CD4-positive, alpha-beta T cell (primary cell): Measurements from ENCODE around the gene CDH13. TPM values are rescaled to one million over a fixed set of nuclear protein-coding genes. Genes with fewer than 3 reads are reported as not detected.

Experiments used
- ATAC-seq: fragments of 200-7000 bp; cut with Tn5 transposase; one replicate; pipeline ENCODE4 v1.10.0; 2022; ENCODE audit warnings: mild to moderate bottlenecking; ENCODE audit not compliant: poor library complexity
- CTCF ChIA-PET: fragments of 350-600 bp; sonication (Branson Sonifier 250); formaldehyde crosslinking; loops from one replicate; lab custom pipeline; 2021; ENCODE audit warnings: antibody characterized with exemption, inconsistent platforms; lab: Charles Lee
- POLR2A ChIA-PET: fragments of 350-600 bp; sonication (Branson Sonifier 250); formaldehyde crosslinking; loops from one replicate; lab custom pipeline; 2021; ENCODE audit warnings: antibody characterized with exemption, inconsistent platforms; lab: Charles Lee
- DNase-seq, 14 experiments: peaks; one replicate each; pipeline ENCODE4 v3.0.0-alpha.2; 2013 to 2020; ENCODE audit warnings: mixed read lengths in 2 of 14
- H3K27ac ChIP-seq, 2 donors: one replicate each; pipeline versions ENCODE4 v1.5.1 to v1.7.0; 2013; ENCODE audit warnings: low read length in 2 of 2, low read depth in 1 of 2, mild to moderate bottlenecking in 1 of 2
- H3K27me3 ChIP-seq, 2 experiments: 1 replicate in 1 of 2; 2 replicates in 1 of 2; pipeline versions ENCODE4 v1.6.1 to v1.7.0; 2013; ENCODE audit warnings: low read length in 2 of 2, control low read depth in 1 of 2, mild to moderate bottlenecking in 1 of 2, moderate library complexity in 1 of 2; ENCODE audit not compliant: insufficient read depth in 2 of 2, control insufficient read depth in 1 of 2
- H3K36me3 ChIP-seq: one replicate; pipeline ENCODE4 v1.6.1; 2013; ENCODE audit warnings: low read length, control low read depth; ENCODE audit not compliant: insufficient read depth
- H3K4me1 ChIP-seq: one replicate; pipeline ENCODE4 v1.6.1; 2013; ENCODE audit warnings: low read length, control low read depth; ENCODE audit not compliant: insufficient read depth
- H3K4me3 ChIP-seq: one replicate; pipeline ENCODE4 v1.5.1; 2013; ENCODE audit warnings: mild to moderate bottlenecking, low read length, moderate library complexity
- H3K9me3 ChIP-seq, 2 experiments: 1 replicate in 1 of 2; 2 replicates in 1 of 2; pipeline versions ENCODE4 v1.6.1 to v1.7.0; 2013; ENCODE audit warnings: low read length in 2 of 2, mild to moderate bottlenecking in 2 of 2, control low read depth in 1 of 2, moderate library complexity in 1 of 2; ENCODE audit not compliant: control insufficient read depth in 1 of 2, insufficient read depth in 1 of 2
- H3K27ac Mint-ChIP-seq: one replicate; pipeline ENCODE4 v1.8.0; 2020; ENCODE audit warnings: mixed read lengths
- H3K27me3 Mint-ChIP-seq: one replicate; pipeline ENCODE4 v1.8.0; 2021; ENCODE audit warnings: mixed read lengths
- H3K36me3 Mint-ChIP-seq: one replicate; pipeline ENCODE4 v1.8.0; 2021; ENCODE audit warnings: low read depth, mixed read lengths
- H3K4me1 Mint-ChIP-seq: one replicate; pipeline ENCODE4 v1.8.0; 2021; ENCODE audit warnings: low read depth, mixed read lengths
- H3K4me3 Mint-ChIP-seq: one replicate; pipeline ENCODE4 v1.8.0; 2020; ENCODE audit warnings: mild to moderate bottlenecking, mixed read lengths
- H3K9me3 Mint-ChIP-seq: one replicate; pipeline ENCODE4 v1.8.0; 2020; ENCODE audit warnings: mixed read lengths
- CTCF ChIP-seq: fragments of 200-600 bp; IDR thresholded peaks from one replicate; pipeline ENCODE4 v1.8.0; 2022; ENCODE audit warnings: antibody characterized with exemption, mild to moderate bottlenecking
- intact Hi-C, 2 experiments: fragments of 100-400 bp; cut with DNase I in 1 of 2; cut with micrococcal nuclease in 1 of 2; formaldehyde crosslinking; loops; one replicate each; pipeline versions ENCODE4 v1.15.1 to v1.9.0; 2023 to 2025; cut with DNase I, micrococcal nuclease
- total RNA-seq, 174 experiments: library from RNA in 2 of 174; stranded (reverse) in 2 of 174; gene quantifications; one replicate each; pipeline ENCODE4 v1.2.3 and lab custom pipeline; 2021 to 2026

CDH13 gene
- total RNA-seq, 2 experiments from 2014 or later = not detected

- Histone ChIP-seq H3K4me3 (no peak overlapping the region), H3K9me3 (no peaks in the 10 kb centered on the region), H3K27ac (no peak overlapping the region), H3K4me1 (peaks cover 2% of the 10 kb centered on the region), H3K36me3 (no peaks in the 10 kb centered on the region), H3K27me3 (no peaks in the 10 kb centered on the region)
- ChIA-PET CTCF (no interaction called here), POLR2A (no interaction called here)
- Mint-ChIP-seq H3K36me3 (no peaks in the 10 kb centered on the region), H3K9me3 (no peaks in the 10 kb centered on the region), H3K27me3 (no peaks in the 10 kb centered on the region), H3K4me3 (no peak overlapping the region), H3K27ac (no peak overlapping the region), H3K4me1 (peaks cover 7% of the 10 kb centered on the region)
- no peak for TF ChIP-seq CTCF
- no peak for DNase-seq
- intact Hi-C loops = no loop called here
- no peak for ATAC-seq
Observed at GRCh38 chr16:82949016-82949415, 322.2 kb downstream of the CDH13 start.

DNA sequence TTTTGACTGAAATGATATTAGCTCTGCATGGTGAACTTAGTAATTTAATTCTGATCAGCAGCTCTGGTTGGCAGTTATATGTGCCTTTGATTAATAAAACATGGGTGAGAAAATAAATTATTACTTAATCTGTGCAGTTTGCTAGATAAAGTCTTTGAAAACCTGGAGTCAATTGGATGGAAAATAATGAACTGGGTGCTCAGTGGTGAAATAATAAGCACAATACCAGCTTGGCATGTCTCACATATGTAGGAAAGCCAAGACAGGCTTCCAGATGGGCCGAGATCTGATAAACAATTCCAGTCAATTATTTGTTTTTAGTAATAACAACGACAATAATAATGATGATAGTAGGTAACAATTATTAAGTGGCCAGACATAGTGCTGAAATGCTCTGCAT lies 326.7 kb downstream of the CDH13 start:
- Mint-ChIP-seq H3K27ac (no peak overlapping the region), H3K36me3 (no peaks in the 10 kb centered on the region), H3K9me3 (no peaks in the 10 kb centered on the region), H3K27me3 (no peaks in the 10 kb centered on the region), H3K4me1 (no peaks in the 10 kb centered on the region), H3K4me3 (no peak overlapping the region)
- CTCF ChIA-PET = no interaction called here
- Histone ChIP-seq H3K36me3 (no peaks in the 10 kb centered on the region), H3K4me1 (no peaks in the 10 kb centered on the region), H3K27me3 (no peaks in the 10 kb centered on the region), H3K27ac (no peak overlapping the region), H3K4me3 (no peak overlapping the region), H3K9me3 (no peaks in the 10 kb centered on the region)
- intact Hi-C loops = no loop called here
- ATAC-seq = no peak
- no peak for TF ChIP-seq CTCF
- POLR2A ChIA-PET = no interaction called here
- no peak for DNase-seq

DNA sequence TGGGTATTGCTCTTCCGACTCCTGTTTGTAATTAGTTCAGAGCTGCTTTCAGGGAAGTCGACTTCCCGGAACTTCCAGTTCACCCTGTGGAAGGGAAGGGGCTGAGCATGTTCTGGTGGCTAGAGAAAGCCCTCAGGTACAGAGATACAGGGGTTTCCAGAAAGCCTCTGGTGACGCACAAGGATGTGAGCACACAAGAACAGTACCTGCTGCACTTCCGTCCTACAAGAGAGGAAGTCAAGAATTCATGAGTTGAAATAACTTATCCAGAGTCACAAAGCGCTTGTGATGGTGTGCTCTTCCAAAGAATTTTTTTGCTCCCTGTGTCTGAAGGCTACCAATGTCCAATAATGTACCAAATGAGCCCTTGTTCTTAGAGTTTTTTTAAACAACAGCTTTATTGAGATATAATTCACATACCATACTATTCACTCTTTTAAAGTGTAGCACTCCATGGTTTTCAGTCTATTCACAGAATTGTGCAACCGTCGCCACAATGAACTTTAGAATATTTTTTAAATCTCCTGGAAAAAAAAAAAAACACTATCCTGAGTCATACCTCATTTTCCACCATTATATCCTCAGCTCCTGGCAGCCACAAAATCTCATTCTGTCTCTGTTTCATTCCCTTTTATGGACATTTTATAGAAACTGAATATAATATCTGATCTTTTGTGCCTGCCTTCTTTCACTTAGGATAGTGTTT lies 327.6 kb downstream of the CDH13 start:
- CTCF ChIA-PET = no interaction called here
- Mint-ChIP-seq H3K27ac (no peak overlapping the region), H3K36me3 (no peaks in the 10 kb centered on the region), H3K4me3 (no peak overlapping the region), H3K9me3 (no peaks in the 10 kb centered on the region), H3K27me3 (no peaks in the 10 kb centered on the region), H3K4me1 (no peaks in the 10 kb centered on the region)
- Histone ChIP-seq H3K4me3 (no peak overlapping the region), H3K4me1 (no peaks in the 10 kb centered on the region), H3K27me3 (no peaks in the 10 kb centered on the region), H3K27ac (no peak overlapping the region), H3K9me3 (no peaks in the 10 kb centered on the region), H3K36me3 (no peaks in the 10 kb centered on the region)
- ATAC-seq (no peak), DNase-seq (no peak)
- TF ChIP-seq CTCF = no peak
- POLR2A ChIA-PET = no interaction called here
- intact Hi-C loops = no loop called here
